ENCODE results near the gene PAX9. TPM values are rescaled to one million over a fixed set of nuclear protein-coding genes. Genes with fewer than 3 reads are reported as not detected.

PAX9 gene
- polyA plus RNA-seq, 1 donor from 2014 or later = not detected

GRCh38 chr14:36659822-36660735, 1.6 kb upstream of the PAX9 start:
- Histone ChIP-seq H3K9me2 (ENCODE audit: insufficient read depth, low read length) (no peaks in the 10 kb centered on the region), H3F3A (ENCODE audit: insufficient read depth, low read length, poor library complexity, severe bottlenecking) (no peaks in the 10 kb centered on the region), H3K9me3 (ENCODE audit: low read length) (no peaks in the 10 kb centered on the region), H2AFZ (ENCODE audit: low read depth, low read length) (no peak overlapping the region), H3K36me3 (ENCODE audit: insufficient read depth, low read length) (no peaks in the 10 kb centered on the region), H3K4me2 (ENCODE audit: low read length) (no peak overlapping the region), H4K20me1 (ENCODE audit: insufficient read depth) (no peaks in the 10 kb centered on the region), H3K79me2 (replicated peaks; ENCODE audit: insufficient read depth, low read length) (no peaks in the 10 kb centered on the region), H3K27ac (ENCODE audit: low read length) (no peak overlapping the region), H3K4me3 (ENCODE audit: low read length) (no peak overlapping the region), H3K9ac (ENCODE audit: low read length) (no peak overlapping the region), H3K27me3 (ENCODE audit: insufficient read depth, low read depth, low read length) (peaks cover 100% of the 10 kb centered on the region)
- TF ChIP-seq RAD21 (conservative IDR thresholded peaks at IDR 0.05) (no peak), EP300 (conservative IDR thresholded peaks at IDR 0.05; ENCODE audit: poor library complexity, severe bottlenecking) (no peak), EZH2 (IDR thresholded peaks at IDR 0.05; ENCODE audit: borderline replicate concordance, insufficient read depth, low read length, poor library complexity, severe bottlenecking) (no peak), MXI1 (conservative IDR thresholded peaks at IDR 0.05; ENCODE audit: poor library complexity, severe bottlenecking) (no peak), SMC3 (conservative IDR thresholded peaks at IDR 0.05; ENCODE audit: poor library complexity) (no peak), TAF1 (IDR thresholded peaks at IDR 0.05; ENCODE audit: low read depth) (no peak), POLR2AphosphoS5 (IDR thresholded peaks at IDR 0.05) (no peak)
- TF ChIP-seq, protein P1, sequence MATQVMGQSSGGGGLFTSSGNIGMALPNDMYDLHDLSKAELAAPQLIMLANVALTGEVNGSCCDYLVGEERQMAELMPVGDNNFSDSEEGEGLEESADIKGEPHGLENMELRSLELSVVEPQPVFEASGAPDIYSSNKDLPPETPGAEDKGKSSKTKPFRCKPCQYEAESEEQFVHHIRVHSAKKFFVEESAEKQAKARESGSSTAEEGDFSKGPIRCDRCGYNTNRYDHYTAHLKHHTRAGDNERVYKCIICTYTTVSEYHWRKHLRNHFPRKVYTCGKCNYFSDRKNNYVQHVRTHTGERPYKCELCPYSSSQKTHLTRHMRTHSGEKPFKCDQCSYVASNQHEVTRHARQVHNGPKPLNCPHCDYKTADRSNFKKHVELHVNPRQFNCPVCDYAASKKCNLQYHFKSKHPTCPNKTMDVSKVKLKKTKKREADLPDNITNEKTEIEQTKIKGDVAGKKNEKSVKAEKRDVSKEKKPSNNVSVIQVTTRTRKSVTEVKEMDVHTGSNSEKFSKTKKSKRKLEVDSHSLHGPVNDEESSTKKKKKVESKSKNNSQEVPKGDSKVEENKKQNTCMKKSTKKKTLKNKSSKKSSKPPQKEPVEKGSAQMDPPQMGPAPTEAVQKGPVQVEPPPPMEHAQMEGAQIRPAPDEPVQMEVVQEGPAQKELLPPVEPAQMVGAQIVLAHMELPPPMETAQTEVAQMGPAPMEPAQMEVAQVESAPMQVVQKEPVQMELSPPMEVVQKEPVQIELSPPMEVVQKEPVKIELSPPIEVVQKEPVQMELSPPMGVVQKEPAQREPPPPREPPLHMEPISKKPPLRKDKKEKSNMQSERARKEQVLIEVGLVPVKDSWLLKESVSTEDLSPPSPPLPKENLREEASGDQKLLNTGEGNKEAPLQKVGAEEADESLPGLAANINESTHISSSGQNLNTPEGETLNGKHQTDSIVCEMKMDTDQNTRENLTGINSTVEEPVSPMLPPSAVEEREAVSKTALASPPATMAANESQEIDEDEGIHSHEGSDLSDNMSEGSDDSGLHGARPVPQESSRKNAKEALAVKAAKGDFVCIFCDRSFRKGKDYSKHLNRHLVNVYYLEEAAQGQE (IDR thresholded peaks at IDR 0.05; ENCODE audit: borderline replicate concordance) = no peak
- TF ChIP-seq, protein P2, sequence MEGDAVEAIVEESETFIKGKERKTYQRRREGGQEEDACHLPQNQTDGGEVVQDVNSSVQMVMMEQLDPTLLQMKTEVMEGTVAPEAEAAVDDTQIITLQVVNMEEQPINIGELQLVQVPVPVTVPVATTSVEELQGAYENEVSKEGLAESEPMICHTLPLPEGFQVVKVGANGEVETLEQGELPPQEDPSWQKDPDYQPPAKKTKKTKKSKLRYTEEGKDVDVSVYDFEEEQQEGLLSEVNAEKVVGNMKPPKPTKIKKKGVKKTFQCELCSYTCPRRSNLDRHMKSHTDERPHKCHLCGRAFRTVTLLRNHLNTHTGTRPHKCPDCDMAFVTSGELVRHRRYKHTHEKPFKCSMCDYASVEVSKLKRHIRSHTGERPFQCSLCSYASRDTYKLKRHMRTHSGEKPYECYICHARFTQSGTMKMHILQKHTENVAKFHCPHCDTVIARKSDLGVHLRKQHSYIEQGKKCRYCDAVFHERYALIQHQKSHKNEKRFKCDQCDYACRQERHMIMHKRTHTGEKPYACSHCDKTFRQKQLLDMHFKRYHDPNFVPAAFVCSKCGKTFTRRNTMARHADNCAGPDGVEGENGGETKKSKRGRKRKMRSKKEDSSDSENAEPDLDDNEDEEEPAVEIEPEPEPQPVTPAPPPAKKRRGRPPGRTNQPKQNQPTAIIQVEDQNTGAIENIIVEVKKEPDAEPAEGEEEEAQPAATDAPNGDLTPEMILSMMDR (IDR thresholded peaks at IDR 0.05; ENCODE audit: poor library complexity, severe bottlenecking) = no peak

DNA sequence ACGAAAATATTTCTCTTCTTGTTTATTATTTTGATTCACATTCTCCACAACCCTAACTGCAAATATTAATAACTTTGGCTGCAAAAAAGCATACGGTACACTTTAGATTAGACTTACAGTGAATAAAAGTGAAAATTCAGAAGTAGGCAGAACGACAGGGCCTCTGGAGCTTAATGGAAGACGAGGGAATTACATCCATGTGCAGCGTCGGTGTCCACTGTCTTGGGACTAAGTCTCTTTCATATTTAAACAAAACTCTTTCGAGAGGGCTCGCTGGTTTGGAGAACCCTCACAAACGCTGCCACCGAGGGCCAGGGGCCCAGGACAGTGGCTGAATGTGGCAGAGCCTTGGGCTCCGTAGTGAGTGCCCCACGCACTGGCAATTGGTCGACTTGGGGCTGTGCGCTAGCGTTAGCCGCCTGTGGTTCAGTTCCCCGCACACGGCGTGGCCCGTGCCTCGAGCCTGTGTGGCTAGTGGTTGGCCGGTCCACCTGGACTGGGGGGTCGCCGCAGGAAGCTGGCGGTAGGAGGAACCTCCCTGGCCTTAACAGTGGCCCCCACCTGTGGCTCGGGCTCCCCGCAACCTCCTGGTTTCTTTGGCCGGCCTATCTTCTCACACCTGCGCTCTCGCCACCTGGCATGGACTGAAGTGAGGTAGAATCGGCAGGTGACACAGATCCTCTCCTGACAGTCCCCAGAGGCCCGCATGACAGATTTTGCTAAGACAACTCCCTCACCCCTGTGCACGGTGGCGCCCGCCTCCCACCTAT, 739 bp upstream of the PAX9 start:
- Histone ChIP-seq H3K27ac (ENCODE audit: low read length) (no peak overlapping the region), H3F3A (ENCODE audit: insufficient read depth, low read length, poor library complexity, severe bottlenecking) (no peaks in the 10 kb centered on the region), H3K4me3 (ENCODE audit: low read length) (peak overlapping the region; percentile 50), H3K9me3 (ENCODE audit: low read length) (no peaks in the 10 kb centered on the region), H3K9ac (ENCODE audit: low read length) (no peak overlapping the region), H3K9me2 (ENCODE audit: insufficient read depth, low read length) (no peaks in the 10 kb centered on the region), H3K36me3 (ENCODE audit: insufficient read depth, low read length) (no peaks in the 10 kb centered on the region), H3K4me2 (ENCODE audit: low read length) (no peak overlapping the region), H2AFZ (ENCODE audit: low read depth, low read length) (no peak overlapping the region), H3K79me2 (replicated peaks; ENCODE audit: insufficient read depth, low read length) (no peaks in the 10 kb centered on the region), H4K20me1 (ENCODE audit: insufficient read depth) (no peaks in the 10 kb centered on the region), H3K27me3 (ENCODE audit: insufficient read depth, low read depth, low read length) (peaks cover 100% of the 10 kb centered on the region)
- TF ChIP-seq SMC3 (conservative IDR thresholded peaks at IDR 0.05; ENCODE audit: poor library complexity) = no peak
- TF ChIP-seq MXI1 (conservative IDR thresholded peaks at IDR 0.05; ENCODE audit: poor library complexity, severe bottlenecking) = no peak
- TF ChIP-seq EZH2 (IDR thresholded peaks at IDR 0.05; ENCODE audit: borderline replicate concordance, insufficient read depth, low read length, poor library complexity, severe bottlenecking) = no peak

Data from neural cell (in vitro differentiated cells).